ENCODE measurements around the gene SEMA4B. TPM values are rescaled to one million over a fixed set of nuclear protein-coding genes. Genes with fewer than 3 reads are reported as not detected.
"Not testable (repeated sequence)": the region's sequence is repeated elsewhere in the genome, so short reads cannot be mapped to it uniquely, and the experiment has no call there.

The SEMA4B gene
- total and polyA plus RNA-seq, 9 donors = 2.1 to 9.6 (median 7.0) TPM

GRCh38 chr15:90239371-90239770 is 38.2 kb downstream of the SEMA4B start:
- no peak for DNase-seq
- WGBS (ENCODE audit: insufficient coverage) = no CpG with 5 or more reads among the region's 3 CpGs
- H3K9me3 ChIP-seq (replicated peaks; ENCODE audit: control insufficient read depth, low read depth, low read length) = no peaks in the 10 kb centered on the region
- H3K4me1 ChIP-seq (ENCODE audit: control insufficient read depth, insufficient read depth, low read length) = peaks cover 7% of the 10 kb centered on the region
- H3K27ac ChIP-seq (ENCODE audit: low read length) = no peak overlapping the region
- peaks cover 16% of the 10 kb centered on the region for H3K36me3 ChIP-seq (ENCODE audit: control insufficient read depth, insufficient read depth, low read length)
- no peaks in the 10 kb centered on the region for H3K27me3 ChIP-seq (ENCODE audit: control insufficient read depth, insufficient read depth, low read length)
- H3K4me3 ChIP-seq (ENCODE audit: low read length) = no peak overlapping the region

- Histone ChIP-seq H3K27ac (ENCODE audit: low read length) (no peak overlapping the region), H3K36me3 (ENCODE audit: control insufficient read depth, insufficient read depth, low read length) (peaks cover 16% of the 10 kb centered on the region), H3K9me3 (replicated peaks; ENCODE audit: control insufficient read depth, low read depth, low read length) (no peaks in the 10 kb centered on the region), H3K4me1 (ENCODE audit: control insufficient read depth, insufficient read depth, low read length) (no peaks in the 10 kb centered on the region), H3K4me3 (ENCODE audit: low read length) (no peak overlapping the region), H3K27me3 (ENCODE audit: control insufficient read depth, insufficient read depth, low read length) (no peaks in the 10 kb centered on the region)
- DNase-seq = no peak
- WGBS (ENCODE audit: insufficient coverage) = 80% methylated on average over 8 of the region's 8 CpGs
These were observed 39.7 kb downstream of the SEMA4B start for GRCh38 chr15:90240856-90241255.

GRCh38 chr15:90241343-90242192 is 40.4 kb downstream of the SEMA4B start:
- WGBS (ENCODE audit: insufficient coverage) = 87% methylated on average over 21 of the region's 22 CpGs
- Histone ChIP-seq H3K4me1 (ENCODE audit: control insufficient read depth, insufficient read depth, low read length) (no peaks in the 10 kb centered on the region), H3K36me3 (ENCODE audit: control insufficient read depth, insufficient read depth, low read length) (peaks cover 16% of the 10 kb centered on the region), H3K27ac (ENCODE audit: low read length) (no peak overlapping the region), H3K27me3 (ENCODE audit: control insufficient read depth, insufficient read depth, low read length) (no peaks in the 10 kb centered on the region), H3K4me3 (ENCODE audit: low read length) (no peak overlapping the region), H3K9me3 (replicated peaks; ENCODE audit: control insufficient read depth, low read depth, low read length) (no peaks in the 10 kb centered on the region)
- DNase-seq = no peak

- WGBS (ENCODE audit: insufficient coverage) = 88% methylated on average over 1 of the region's 10 CpGs
These were observed 43.0 kb downstream of the SEMA4B start for GRCh38 chr15:90243943-90244639.

GRCh38 chr15:90248789-90249202 is 47.7 kb downstream of the SEMA4B start:
- Histone ChIP-seq H3K36me3 (ENCODE audit: control insufficient read depth, insufficient read depth, low read length) (no peaks in the 10 kb centered on the region), H3K27ac (ENCODE audit: low read length) (no peak overlapping the region), H3K4me3 (ENCODE audit: low read length) (no peak overlapping the region), H3K27me3 (ENCODE audit: control insufficient read depth, insufficient read depth, low read length) (peaks cover 4% of the 10 kb centered on the region), H3K4me1 (ENCODE audit: control insufficient read depth, insufficient read depth, low read length) (peaks cover 10% of the 10 kb centered on the region), H3K9me3 (replicated peaks; ENCODE audit: control insufficient read depth, low read depth, low read length) (no peaks in the 10 kb centered on the region)
- WGBS (ENCODE audit: insufficient coverage) = 69% methylated on average over 6 of the region's 6 CpGs
- DNase-seq = no peak

More at GRCh38 chr15:90243943-90244639, 43.0 kb downstream of the SEMA4B start:
- no peak for DNase-seq
- Histone ChIP-seq H3K9me3 (replicated peaks; ENCODE audit: control insufficient read depth, low read depth, low read length) (no peaks in the 10 kb centered on the region), H3K36me3 (ENCODE audit: control insufficient read depth, insufficient read depth, low read length) (peaks cover 10% of the 10 kb centered on the region), H3K4me3 (ENCODE audit: low read length) (no peak overlapping the region), H3K27ac (ENCODE audit: low read length) (no peak overlapping the region), H3K4me1 (ENCODE audit: control insufficient read depth, insufficient read depth, low read length) (no peaks in the 10 kb centered on the region), H3K27me3 (ENCODE audit: control insufficient read depth, insufficient read depth, low read length) (no peaks in the 10 kb centered on the region)

GRCh38 chr15:90249203-90249863 is 48.2 kb downstream of the SEMA4B start, which contains the start of gene TTLL13:
TSS of gene TTLL13 (plus strand) at chr15:90249556. CDS start at chr15:90250631, 1,075 bp downstream.
- peak within 1 kb of the TSS; percentile 62 for H3K4me3 ChIP-seq (ENCODE audit: low read length)
- H3K36me3 ChIP-seq (ENCODE audit: control insufficient read depth, insufficient read depth, low read length) = no peaks in the 10 kb centered on the region
- peaks cover 4% of the 10 kb centered on the region for H3K27me3 ChIP-seq (ENCODE audit: control insufficient read depth, insufficient read depth, low read length)
- WGBS (ENCODE audit: insufficient coverage) = 2% methylated on average over 34 of the region's 44 CpGs
- H3K4me1 ChIP-seq (ENCODE audit: control insufficient read depth, insufficient read depth, low read length) = peaks cover 10% of the 10 kb centered on the region
- H3K27ac ChIP-seq (ENCODE audit: low read length) = no peak within 1 kb of the TSS
- H3K9me3 ChIP-seq (replicated peaks; ENCODE audit: control insufficient read depth, low read depth, low read length) = no peaks in the 10 kb centered on the region
- peak; percentile 89 for DNase-seq

GRCh38 chr15:90257776-90258175 is 56.6 kb downstream of the SEMA4B start:
- peaks cover 3% of the 10 kb centered on the region for H3K27me3 ChIP-seq (ENCODE audit: control insufficient read depth, insufficient read depth, low read length)
- WGBS (ENCODE audit: insufficient coverage) = 55% methylated on average over 6 of the region's 7 CpGs
- no peak overlapping the region for H3K27ac ChIP-seq (ENCODE audit: low read length)
- H3K9me3 ChIP-seq (replicated peaks; ENCODE audit: control insufficient read depth, low read depth, low read length) = no peaks in the 10 kb centered on the region
- H3K4me3 ChIP-seq (ENCODE audit: low read length) = no peak overlapping the region
- H3K4me1 ChIP-seq (ENCODE audit: control insufficient read depth, insufficient read depth, low read length) = no peaks in the 10 kb centered on the region
- DNase-seq = no peak
- H3K36me3 ChIP-seq (ENCODE audit: control insufficient read depth, insufficient read depth, low read length) = no peaks in the 10 kb centered on the region

GRCh38 chr15:90259524-90259923 is 58.4 kb downstream of the SEMA4B start:
- H3K27ac ChIP-seq (ENCODE audit: low read length) = no peak overlapping the region
- no peaks in the 10 kb centered on the region for H3K9me3 ChIP-seq (replicated peaks; ENCODE audit: control insufficient read depth, low read depth, low read length)
- no peaks in the 10 kb centered on the region for H3K36me3 ChIP-seq (ENCODE audit: control insufficient read depth, insufficient read depth, low read length)
- peaks cover 1% of the 10 kb centered on the region for H3K4me1 ChIP-seq (ENCODE audit: control insufficient read depth, insufficient read depth, low read length)
- no CpG with 5 or more reads among the region's 5 CpGs for WGBS (ENCODE audit: insufficient coverage)
- no peak overlapping the region for H3K4me3 ChIP-seq (ENCODE audit: low read length)
- peaks cover 3% of the 10 kb centered on the region for H3K27me3 ChIP-seq (ENCODE audit: control insufficient read depth, insufficient read depth, low read length)
- no peak for DNase-seq

- DNase-seq; H3K27ac ChIP-seq (ENCODE audit: low read length); H3K4me1 ChIP-seq (ENCODE audit: control insufficient read depth, insufficient read depth, low read length); H3K27me3 ChIP-seq (ENCODE audit: control insufficient read depth, insufficient read depth, low read length); H3K4me3 ChIP-seq (ENCODE audit: low read length); H3K9me3 ChIP-seq (replicated peaks; ENCODE audit: control insufficient read depth, low read depth, low read length); H3K36me3 ChIP-seq (ENCODE audit: control insufficient read depth, insufficient read depth, low read length): not testable (repeated sequence)
- WGBS (ENCODE audit: insufficient coverage) = 50% methylated on average over 1 of the region's 6 CpGs
These were observed 59.6 kb downstream of the SEMA4B start for GRCh38 chr15:90260731-90261130.

- 85% methylated on average over 5 of the region's 5 CpGs for WGBS (ENCODE audit: insufficient coverage)
- DNase-seq = no peak
- no peak overlapping the region for H3K4me3 ChIP-seq (ENCODE audit: low read length)
- no peaks in the 10 kb centered on the region for H3K9me3 ChIP-seq (replicated peaks; ENCODE audit: control insufficient read depth, low read depth, low read length)
- peaks cover 9% of the 10 kb centered on the region for H3K4me1 ChIP-seq (ENCODE audit: control insufficient read depth, insufficient read depth, low read length)
- no peaks in the 10 kb centered on the region for H3K27me3 ChIP-seq (ENCODE audit: control insufficient read depth, insufficient read depth, low read length)
- no peak overlapping the region for H3K27ac ChIP-seq (ENCODE audit: low read length)
- H3K36me3 ChIP-seq (ENCODE audit: control insufficient read depth, insufficient read depth, low read length) = no peaks in the 10 kb centered on the region
These were observed 60.7 kb downstream of the SEMA4B start for GRCh38 chr15:90261811-90262210.

All from muscle of leg (tissue), 11 donors.